IMR-90 (cell line): ENCODE measurements around the gene NTM. TPM values are rescaled to one million over a fixed set of nuclear protein-coding genes. Genes with fewer than 3 reads are reported as not detected.

Source experiments
- ATAC-seq: fragments of 200-7000 bp; cut with Tn5 transposase; 2 replicates; pipeline ENCODE4 v1.9.1; 2020; ENCODE audit warnings: low read depth, mild to moderate bottlenecking, moderate library complexity
- BruUV-seq: library from RNA; stranded (reverse); fragments of 400-500 nt; replicated peaks from 2 replicates; lab custom pipeline; 2021; lab: Mats Ljungman, UMichigan
- CTCF ChIA-PET: fragments of 300-600 bp; formaldehyde crosslinking; extraction: SDS; loops from one replicate; lab custom pipeline; 2021; ENCODE audit warnings: antibody characterized with exemption; lab: Yijun Ruan, JAX
- POLR2A ChIA-PET: fragments of 300-600 bp; sonication (Branson Sonifier 250); formaldehyde crosslinking; loops from one replicate; lab custom pipeline; 2022; ENCODE audit warnings: antibody characterized with exemption; ENCODE audit not compliant: unreplicated experiment; lab: Charles Lee
- DNase-seq: peaks from one replicate; pipeline ENCODE4 v3.0.0; 2013
- H2AFZ ChIP-seq: replicated peaks from 2 replicates; pipeline ENCODE3; 2013; ENCODE audit warnings: low read length, mild to moderate bottlenecking; ENCODE audit not compliant: poor library complexity
- H2AK5ac ChIP-seq: 2 replicates; pipeline ENCODE4 v1.6.1; 2013; ENCODE audit warnings: low read depth, low read length, inconsistent platforms
- H2AK9ac ChIP-seq: replicated peaks from 2 replicates; pipeline ENCODE3; 2013; ENCODE audit warnings: mild to moderate bottlenecking, low read depth, low read length, moderate library complexity; ENCODE audit not compliant: poor library complexity
- H2BK120ac ChIP-seq: 2 replicates; pipeline ENCODE4 v1.6.1; 2013; ENCODE audit warnings: low read depth, low read length, inconsistent platforms
- H2BK15ac ChIP-seq: 3 replicates; pipeline ENCODE4 v1.6.1; 2013; ENCODE audit warnings: low read depth, low read length, inconsistent platforms
- H2BK20ac ChIP-seq: 2 replicates; pipeline ENCODE4 v1.6.1; 2013; ENCODE audit warnings: low read depth, mild to moderate bottlenecking, inconsistent platforms, low read length, moderate library complexity
- H2BK5ac ChIP-seq: 2 replicates; pipeline ENCODE4 v1.6.1; 2013; ENCODE audit warnings: mild to moderate bottlenecking, low read depth, low read length, inconsistent platforms; ENCODE audit not compliant: poor library complexity, severe bottlenecking
- H3K14ac ChIP-seq: replicated peaks from 2 replicates; pipeline ENCODE4 v1.6.1; 2013; ENCODE audit warnings: low read depth, low read length, inconsistent platforms
- H3K18ac ChIP-seq: 2 replicates; pipeline ENCODE4 v1.6.1; 2013; ENCODE audit warnings: low read depth, low read length, control low read depth
- H3K23ac ChIP-seq: 2 replicates; pipeline ENCODE4 v1.6.1; 2013; ENCODE audit warnings: low read depth, low read length, inconsistent platforms
- H3K27ac ChIP-seq: 2 replicates; pipeline ENCODE4 v1.5.1; 2013; ENCODE audit warnings: mild to moderate bottlenecking, control low read depth, low read length; ENCODE audit not compliant: insufficient read depth
- H3K27me3 ChIP-seq: 2 replicates; pipeline ENCODE4 v1.6.1; 2013; ENCODE audit warnings: low read length; ENCODE audit not compliant: control insufficient read depth, insufficient read depth
- H3K36me3 ChIP-seq: 2 replicates; pipeline ENCODE4 v1.6.1; 2013; ENCODE audit warnings: low read length, mixed read lengths; ENCODE audit not compliant: control insufficient read depth, insufficient read depth
- H3K4ac ChIP-seq: 2 replicates; pipeline ENCODE4 v1.6.1; 2013; ENCODE audit warnings: low read depth, low read length, inconsistent platforms
- H3K4me1 ChIP-seq: 2 replicates; pipeline ENCODE4 v1.6.1; 2013; ENCODE audit warnings: low read length, mixed read lengths; ENCODE audit not compliant: control insufficient read depth, insufficient read depth
- H3K4me2 ChIP-seq: 2 replicates; pipeline ENCODE4 v1.6.1; 2013; ENCODE audit warnings: low read depth, mild to moderate bottlenecking, control low read depth, low read length, moderate library complexity
- H3K4me3 ChIP-seq: 2 replicates; pipeline ENCODE4 v1.5.1; 2013; ENCODE audit warnings: low read depth, mild to moderate bottlenecking, control low read depth, low read length, moderate library complexity; ENCODE audit not compliant: insufficient read depth
- H3K56ac ChIP-seq: 2 replicates; pipeline ENCODE4 v1.6.1; 2013; ENCODE audit warnings: low read length, inconsistent platforms; ENCODE audit not compliant: insufficient read depth; ENCODE audit errors: extremely low read depth
- H3K79me1 ChIP-seq, 2 experiments: 2 replicates each; pipeline ENCODE4 v1.6.1; 2013; ENCODE audit warnings: low read length in 2 of 2, inconsistent platforms in 1 of 2, low read depth in 1 of 2
- H3K9ac ChIP-seq: 2 replicates; pipeline ENCODE4 v1.6.1; 2013; ENCODE audit warnings: low read depth, low read length, control low read depth
- H3K9me1 ChIP-seq: 2 replicates; pipeline ENCODE4 v1.6.1; 2013; ENCODE audit warnings: low read length, inconsistent platforms; ENCODE audit not compliant: insufficient read depth
- H3K9me3 ChIP-seq: 2 replicates; pipeline ENCODE4 v1.6.1; 2013; ENCODE audit warnings: low read length; ENCODE audit not compliant: control insufficient read depth, insufficient read depth
- H4K20me1 ChIP-seq: 2 replicates; pipeline ENCODE4 v1.6.1; 2013; ENCODE audit warnings: low read length, inconsistent platforms; ENCODE audit not compliant: insufficient read depth
- H4K5ac ChIP-seq: 2 replicates; pipeline ENCODE4 v1.6.1; 2013; ENCODE audit warnings: mild to moderate bottlenecking, low read depth, low read length, control low read depth
- H4K8ac ChIP-seq, 2 experiments: 2 replicates each; pipeline ENCODE4 v1.6.1; 2013; ENCODE audit warnings: low read depth in 2 of 2, low read length in 2 of 2, control low read depth in 1 of 2, inconsistent platforms in 1 of 2
- H4K91ac ChIP-seq: 2 replicates; pipeline ENCODE4 v1.6.1; 2013; ENCODE audit warnings: low read depth, low read length, inconsistent platforms; ENCODE audit not compliant: insufficient read depth
- BHLHE40 ChIP-seq: fragments of 150-350 bp; IDR thresholded peaks from 2 replicates; pipeline ENCODE4 v1.6.1; 2016; ENCODE audit warnings: mild to moderate bottlenecking, low read depth, low read length
- CEBPB ChIP-seq: IDR thresholded peaks from 2 replicates; pipeline ENCODE4 v1.6.1; 2012; ENCODE audit warnings: low read depth, low read length, improper control_type of control experiment
- CHD1 ChIP-seq: IDR thresholded peaks from 2 replicates; pipeline ENCODE4 v1.6.1; 2012; ENCODE audit warnings: low read depth, low read length, improper control_type of control experiment
- FOS ChIP-seq: fragments of 150-350 bp; IDR thresholded peaks from 2 replicates; pipeline ENCODE4 v1.6.1; 2016; ENCODE audit warnings: low read depth, low read length
- MAFK ChIP-seq: IDR thresholded peaks from 2 replicates; pipeline ENCODE4 v1.6.1; 2012; ENCODE audit warnings: low read depth, low read length, improper control_type of control experiment
- MAZ ChIP-seq: IDR thresholded peaks from 2 replicates; pipeline ENCODE4 v1.6.1; 2012; ENCODE audit warnings: low read depth, mild to moderate bottlenecking, low read length, improper control_type of control experiment, moderate library complexity, borderline replicate concordance
- MXI1 ChIP-seq: IDR thresholded peaks from 2 replicates; pipeline ENCODE4 v1.6.1; 2012; ENCODE audit warnings: low read depth, mild to moderate bottlenecking, low read length, moderate library complexity, borderline replicate concordance
- NFE2L2 ChIP-seq: fragments of 150-350 bp; IDR thresholded peaks from 2 replicates; pipeline ENCODE4 v1.6.1; 2016; ENCODE audit warnings: low read depth, mild to moderate bottlenecking, low read length
- POLR2A ChIP-seq: IDR thresholded peaks from 2 replicates; pipeline ENCODE4 v1.6.1; 2012; ENCODE audit warnings: mild to moderate bottlenecking, low read depth, low read length
- RAD21 ChIP-seq: IDR thresholded peaks from 2 replicates; pipeline ENCODE4 v1.6.1; 2012; ENCODE audit warnings: low read length, improper control_type of control experiment
- RCOR1 ChIP-seq: IDR thresholded peaks from 2 replicates; pipeline ENCODE4 v1.6.1; 2012; ENCODE audit warnings: mild to moderate bottlenecking, low read length, improper control_type of control experiment; ENCODE audit not compliant: insufficient replicate concordance
- RFX5 ChIP-seq: IDR thresholded peaks from 2 replicates; pipeline ENCODE4 v1.8.0; 2012; ENCODE audit warnings: low read depth, mild to moderate bottlenecking, low read length, moderate library complexity
- SMC3 ChIP-seq: fragments of 150-350 bp; IDR thresholded peaks from 2 replicates; pipeline ENCODE4 v1.6.1; 2016; ENCODE audit warnings: low read depth, mild to moderate bottlenecking, antibody characterized with exemption, low read length, moderate library complexity
- WGBS, 2 experiments: methylation state at CpG; one replicate each; pipeline versions ENCODE4 v1.1.5 to v1.1.7; 2013; ENCODE audit warnings: missing lambda C conversion rate in 2 of 2; ENCODE audit not compliant: insufficient read length in 1 of 2; ENCODE audit errors: extremely low coverage in 2 of 2; 5-methylcytosine and 5-hydroxymethylcytosine counted together
- dilution Hi-C: fragments of 300-500 bp; cut with HindIII; formaldehyde crosslinking; loops from one replicate; pipeline ENCODE4 v1.14.3; 2018; ENCODE audit warnings: low sequenced_read_pairs; ENCODE audit not compliant: unreplicated experiment
- in situ Hi-C: fragments of 300-500 bp; cut with MboI; formaldehyde crosslinking; loops from 3 replicates; pipeline ENCODE4 v1.14.3; 2019; ENCODE audit warnings: low sequenced_read_pairs, inconsistent platforms, mixed read lengths
- intact Hi-C: fragments of 100-400 bp; cut with micrococcal nuclease; formaldehyde crosslinking; loops from 2 replicates; pipeline ENCODE4 v1.10.0; 2022
- polyA plus RNA-seq, 3 experiments: library from polyadenylated mRNA; depleted of rRNA; stranded (reverse); fragments of >200 nt; gene quantifications; 2 replicates each; pipeline ENCODE4 v1.2.3, GENCODE V29; 2012; ENCODE audit warnings: low replicate concordance in 1 of 3
- total RNA-seq: library from RNA; depleted of rRNA; stranded (reverse); fragments of >200 nt; gene quantifications from 2 replicates; pipeline ENCODE4 v1.2.3, GENCODE V29; 2012
- TF ChIP-seq, protein P1 (sequence below): conservative IDR thresholded peaks from 2 replicates; pipeline ENCODE4 v1.5.1; 2012; ENCODE audit warnings: mild to moderate bottlenecking, low read depth, low read length, improper control_type of control experiment
- TF ChIP-seq, protein P2 (sequence below): fragments of 150-350 bp; IDR thresholded peaks from 2 replicates; pipeline ENCODE4 v1.6.1; 2017; ENCODE audit warnings: mild to moderate bottlenecking, antibody characterized with exemption, low read length, low read depth
- TF ChIP-seq, protein P3 (sequence below): fragments of 150-350 bp; IDR thresholded peaks from 2 replicates; pipeline ENCODE4 v1.6.1; 2016; ENCODE audit warnings: low read depth, mild to moderate bottlenecking, low read length, moderate library complexity, borderline replicate concordance

The NTM gene
- total and polyA plus RNA-seq, 2 of the 4 experiments (the other 2 are of a cell fraction), result 19.5 to 25.5 TPM

- dilution Hi-C loops, result no loop called here
- ATAC-seq, result no peak
Measured at GRCh38 chr11:131653260-131653659, 282.8 kb downstream of the NTM start.

More at GRCh38 chr11:131653260-131653659, 282.8 kb downstream of the NTM start:
- H3K4me1 ChIP-seq, result no peaks in the 10 kb centered on the region
- WGBS, 2 experiments, result no CpG with 5 or more reads among the region's 5 CpGs
- no peaks in the 10 kb centered on the region for H4K20me1 ChIP-seq
- POLR2A ChIA-PET, result no interaction called here
- H2BK5ac ChIP-seq, result no peak overlapping the region
- no peak overlapping the region for H3K4me2 ChIP-seq
- H3K79me1 ChIP-seq, result no peaks in the 10 kb centered on the region
- TF ChIP-seq, protein P1, sequence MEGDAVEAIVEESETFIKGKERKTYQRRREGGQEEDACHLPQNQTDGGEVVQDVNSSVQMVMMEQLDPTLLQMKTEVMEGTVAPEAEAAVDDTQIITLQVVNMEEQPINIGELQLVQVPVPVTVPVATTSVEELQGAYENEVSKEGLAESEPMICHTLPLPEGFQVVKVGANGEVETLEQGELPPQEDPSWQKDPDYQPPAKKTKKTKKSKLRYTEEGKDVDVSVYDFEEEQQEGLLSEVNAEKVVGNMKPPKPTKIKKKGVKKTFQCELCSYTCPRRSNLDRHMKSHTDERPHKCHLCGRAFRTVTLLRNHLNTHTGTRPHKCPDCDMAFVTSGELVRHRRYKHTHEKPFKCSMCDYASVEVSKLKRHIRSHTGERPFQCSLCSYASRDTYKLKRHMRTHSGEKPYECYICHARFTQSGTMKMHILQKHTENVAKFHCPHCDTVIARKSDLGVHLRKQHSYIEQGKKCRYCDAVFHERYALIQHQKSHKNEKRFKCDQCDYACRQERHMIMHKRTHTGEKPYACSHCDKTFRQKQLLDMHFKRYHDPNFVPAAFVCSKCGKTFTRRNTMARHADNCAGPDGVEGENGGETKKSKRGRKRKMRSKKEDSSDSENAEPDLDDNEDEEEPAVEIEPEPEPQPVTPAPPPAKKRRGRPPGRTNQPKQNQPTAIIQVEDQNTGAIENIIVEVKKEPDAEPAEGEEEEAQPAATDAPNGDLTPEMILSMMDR, result no peak
- TF ChIP-seq CHD1 (no peak), RCOR1 (no peak), CEBPB (no peak), MXI1 (no peak), NFE2L2 (no peak), FOS (no peak), BHLHE40 (no peak), SMC3 (no peak), MAZ (no peak), POLR2A (no peak), RAD21 (no peak), RFX5 (no peak), MAFK (no peak)
- TF ChIP-seq, protein P2, sequence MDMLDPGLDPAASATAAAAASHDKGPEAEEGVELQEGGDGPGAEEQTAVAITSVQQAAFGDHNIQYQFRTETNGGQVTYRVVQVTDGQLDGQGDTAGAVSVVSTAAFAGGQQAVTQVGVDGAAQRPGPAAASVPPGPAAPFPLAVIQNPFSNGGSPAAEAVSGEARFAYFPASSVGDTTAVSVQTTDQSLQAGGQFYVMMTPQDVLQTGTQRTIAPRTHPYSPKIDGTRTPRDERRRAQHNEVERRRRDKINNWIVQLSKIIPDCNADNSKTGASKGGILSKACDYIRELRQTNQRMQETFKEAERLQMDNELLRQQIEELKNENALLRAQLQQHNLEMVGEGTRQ, result no peak
- TF ChIP-seq, protein P3, sequence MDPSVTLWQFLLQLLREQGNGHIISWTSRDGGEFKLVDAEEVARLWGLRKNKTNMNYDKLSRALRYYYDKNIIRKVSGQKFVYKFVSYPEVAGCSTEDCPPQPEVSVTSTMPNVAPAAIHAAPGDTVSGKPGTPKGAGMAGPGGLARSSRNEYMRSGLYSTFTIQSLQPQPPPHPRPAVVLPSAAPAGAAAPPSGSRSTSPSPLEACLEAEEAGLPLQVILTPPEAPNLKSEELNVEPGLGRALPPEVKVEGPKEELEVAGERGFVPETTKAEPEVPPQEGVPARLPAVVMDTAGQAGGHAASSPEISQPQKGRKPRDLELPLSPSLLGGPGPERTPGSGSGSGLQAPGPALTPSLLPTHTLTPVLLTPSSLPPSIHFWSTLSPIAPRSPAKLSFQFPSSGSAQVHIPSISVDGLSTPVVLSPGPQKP, result no peak
- H4K5ac ChIP-seq, result no peak overlapping the region
- H2AK9ac ChIP-seq, result no peak overlapping the region
- no peak overlapping the region for H2BK120ac ChIP-seq
- no peaks in the 10 kb centered on the region for H3K9me1 ChIP-seq
- no peaks in the 10 kb centered on the region for H3K9me3 ChIP-seq
- no peak overlapping the region for H3K4ac ChIP-seq
- H3K27me3 ChIP-seq, result peaks cover 25% of the 10 kb centered on the region
- DNase-seq, result no peak
- in situ Hi-C loops, result no loop called here
- H3K27ac ChIP-seq, result no peak overlapping the region
- no peak overlapping the region for H3K23ac ChIP-seq
- H3K56ac ChIP-seq, result no peak overlapping the region
- no peak overlapping the region for H4K8ac ChIP-seq
- no peak overlapping the region for H3K9ac ChIP-seq
- no TSS peak for BruUV-seq
- H3K4me3 ChIP-seq, result no peak overlapping the region
- no peak overlapping the region for H4K91ac ChIP-seq
- H2AFZ ChIP-seq, result no peak overlapping the region
- H3K18ac ChIP-seq, result no peak overlapping the region
- H2BK20ac ChIP-seq, result no peak overlapping the region
- CTCF ChIA-PET, result no interaction called here
- no peaks in the 10 kb centered on the region for H3K36me3 ChIP-seq
- intact Hi-C loops, result no loop called here
- no peak overlapping the region for H2AK5ac ChIP-seq
- H2BK15ac ChIP-seq, result no peak overlapping the region
- H3K14ac ChIP-seq, result no peak overlapping the region
